SK-N-SH treated with all-trans-retinoic acid at 6 μM for 48 hours (cell line): Measurements from ENCODE around the gene POLR3B.

Source experiments
- ARNTL ChIP-seq: fragments of 450-650 bp; formaldehyde crosslinking; IDR thresholded peaks from 2 replicates; pipeline ENCODE4 v1.5.0; 2020; ENCODE audit warnings: low read depth, mild to moderate bottlenecking, moderate library complexity, borderline replicate concordance
- GLIS3 ChIP-seq: fragments of 250-450 bp; sonication (Bioruptor Pico); IDR thresholded peaks from 2 replicates; pipeline ENCODE4 v1.5.0; 2020; ENCODE audit warnings: mild to moderate bottlenecking, moderate library complexity
- RARB ChIP-seq: fragments of 250-450 bp; sonication (Bioruptor Pico); IDR thresholded peaks from 2 replicates; pipeline ENCODE4 v1.8.0; 2021; ENCODE audit warnings: mild to moderate bottlenecking, moderate library complexity
- SNAI2 ChIP-seq: fragments of 250-450 bp; sonication (Bioruptor Pico); IDR thresholded peaks from 2 replicates; pipeline ENCODE4 v1.5.0; 2020; ENCODE audit warnings: mild to moderate bottlenecking, moderate library complexity
- TSHZ2 ChIP-seq: fragments of 250-450 bp; sonication (Bioruptor Pico); IDR thresholded peaks from 2 replicates; pipeline ENCODE4 v1.5.0; 2020; ENCODE audit warnings: mild to moderate bottlenecking, moderate library complexity
- ZC3H10 ChIP-seq: fragments of 250-450 bp; sonication (Bioruptor Pico); IDR thresholded peaks from 2 replicates; pipeline ENCODE4 v1.5.1; 2021; ENCODE audit warnings: mild to moderate bottlenecking, moderate library complexity
- TF ChIP-seq, protein P1 (sequence below): fragments of 250-450 bp; sonication (Bioruptor Pico); IDR thresholded peaks from 2 replicates; pipeline ENCODE4 v1.8.0; 2020; ENCODE audit warnings: mild to moderate bottlenecking, moderate library complexity, borderline replicate concordance

- TF ChIP-seq SNAI2 (CRISPR knock-in tag) (no peak), ARNTL (CRISPR knock-in tag) (no peak), RARB (CRISPR knock-in tag) (no peak), GLIS3 (CRISPR knock-in tag) (no peak), ZC3H10 (CRISPR knock-in tag) (no peak), TSHZ2 (no peak)
- TF ChIP-seq, protein P1, sequence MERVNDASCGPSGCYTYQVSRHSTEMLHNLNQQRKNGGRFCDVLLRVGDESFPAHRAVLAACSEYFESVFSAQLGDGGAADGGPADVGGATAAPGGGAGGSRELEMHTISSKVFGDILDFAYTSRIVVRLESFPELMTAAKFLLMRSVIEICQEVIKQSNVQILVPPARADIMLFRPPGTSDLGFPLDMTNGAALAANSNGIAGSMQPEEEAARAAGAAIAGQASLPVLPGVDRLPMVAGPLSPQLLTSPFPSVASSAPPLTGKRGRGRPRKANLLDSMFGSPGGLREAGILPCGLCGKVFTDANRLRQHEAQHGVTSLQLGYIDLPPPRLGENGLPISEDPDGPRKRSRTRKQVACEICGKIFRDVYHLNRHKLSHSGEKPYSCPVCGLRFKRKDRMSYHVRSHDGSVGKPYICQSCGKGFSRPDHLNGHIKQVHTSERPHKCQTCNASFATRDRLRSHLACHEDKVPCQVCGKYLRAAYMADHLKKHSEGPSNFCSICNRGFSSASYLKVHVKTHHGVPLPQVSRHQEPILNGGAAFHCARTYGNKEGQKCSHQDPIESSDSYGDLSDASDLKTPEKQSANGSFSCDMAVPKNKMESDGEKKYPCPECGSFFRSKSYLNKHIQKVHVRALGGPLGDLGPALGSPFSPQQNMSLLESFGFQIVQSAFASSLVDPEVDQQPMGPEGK (CRISPR knock-in tag), result no peak
These were observed 14.4 kb upstream of the POLR3B start for GRCh38 chr12:106343214-106343528.
